IPS-15b (cell line): Measurements from ENCODE around the gene ALG9.
A peak's percentile ranks its signal among the peaks of the same experiment; 100 is the strongest.
"Not testable (repeated sequence)": the region's sequence is repeated elsewhere in the genome, so short reads cannot be mapped to it uniquely, and the experiment has no call there.

Source experiments
- H3K27me3 ChIP-seq: one replicate; pipeline ENCODE4 v1.6.1; 2013; ENCODE audit warnings: low read length; ENCODE audit not compliant: control insufficient read depth, insufficient read depth
- H3K36me3 ChIP-seq: one replicate; pipeline ENCODE4 v1.6.1; 2013; ENCODE audit warnings: low read length; ENCODE audit not compliant: control insufficient read depth, insufficient read depth
- H3K4me1 ChIP-seq: one replicate; pipeline ENCODE4 v1.6.1; 2013; ENCODE audit warnings: mild to moderate bottlenecking, low read length; ENCODE audit not compliant: control insufficient read depth, insufficient read depth
- H3K4me3 ChIP-seq: one replicate; pipeline ENCODE4 v1.5.1; 2013; ENCODE audit warnings: low read depth, low read length
- H3K9ac ChIP-seq: one replicate; pipeline ENCODE4 v1.6.1; 2013; ENCODE audit warnings: low read depth, mild to moderate bottlenecking, low read length
- H3K9me3 ChIP-seq: one replicate; pipeline ENCODE4 v1.6.1; 2013; ENCODE audit warnings: mild to moderate bottlenecking, low read length; ENCODE audit not compliant: control insufficient read depth, insufficient read depth

The ALG9 gene

GRCh38 chr11:111771205-111771604, 100.2 kb downstream of the ALG9 start:
- H3K9me3 ChIP-seq, H3K36me3 ChIP-seq, H3K27me3 ChIP-seq, H3K4me3 ChIP-seq, H3K9ac ChIP-seq: not testable (repeated sequence)
- peaks cover 12% of the 10 kb centered on the region for H3K4me1 ChIP-seq

GRCh38 chr11:111770581-111771134, 100.7 kb downstream of the ALG9 start:
- Histone ChIP-seq H3K4me3 (no peak overlapping the region), H3K9ac (no peak overlapping the region), H3K36me3 (no peaks in the 10 kb centered on the region), H3K27me3 (no peaks in the 10 kb centered on the region), H3K4me1 (peaks cover 12% of the 10 kb centered on the region), H3K9me3 (no peaks in the 10 kb centered on the region)

- Histone ChIP-seq H3K4me3 (peak overlapping the region; percentile 91), H3K27me3 (no peaks in the 10 kb centered on the region), H3K9me3 (no peaks in the 10 kb centered on the region), H3K36me3 (peaks cover 2% of the 10 kb centered on the region), H3K4me1 (peaks cover 11% of the 10 kb centered on the region), H3K9ac (peak overlapping the region; percentile 67)
These were observed 104.6 kb downstream of the ALG9 start for GRCh38 chr11:111766834-111767142.

- Histone ChIP-seq H3K4me3 (peak within 1 kb of the TSS; percentile 91), H3K9me3 (no peaks in the 10 kb centered on the region), H3K27me3 (no peaks in the 10 kb centered on the region)
These were observed 105.2 kb downstream of the ALG9 start, which contains the start of gene PPP2R1B for GRCh38 chr11:111765984-111766833. Gene PPP2R1B (minus strand): TSS chr11:111766389. CDS start chr11:111766361, 28 bp downstream.

GRCh38 chr11:111765320-111765983, 105.9 kb downstream of the ALG9 start:
- H3K9ac ChIP-seq: peak overlapping the region; percentile 75
- peaks cover 4% of the 10 kb centered on the region for H3K4me1 ChIP-seq
- H3K27me3 ChIP-seq: no peaks in the 10 kb centered on the region
- H3K4me3 ChIP-seq: peak overlapping the region; percentile 91
- H3K36me3 ChIP-seq: peaks cover 7% of the 10 kb centered on the region
- no peaks in the 10 kb centered on the region for H3K9me3 ChIP-seq

More at GRCh38 chr11:111765984-111766833, 105.2 kb downstream of the ALG9 start, which contains the start of gene PPP2R1B:
- peak within 1 kb of the TSS; percentile 75 for H3K9ac ChIP-seq
- peaks cover 2% of the 10 kb centered on the region for H3K36me3 ChIP-seq
- peaks cover 7% of the 10 kb centered on the region for H3K4me1 ChIP-seq

- Histone ChIP-seq H3K9ac (no peak overlapping the region), H3K9me3 (no peaks in the 10 kb centered on the region), H3K4me3 (no peak overlapping the region), H3K4me1 (peaks cover 4% of the 10 kb centered on the region), H3K36me3 (peaks cover 12% of the 10 kb centered on the region), H3K27me3 (no peaks in the 10 kb centered on the region)
These were observed 106.8 kb downstream of the ALG9 start for GRCh38 chr11:111764621-111765020.

GRCh38 chr11:111762981-111763643, 108.3 kb downstream of the ALG9 start:
- H3K4me3 ChIP-seq: no peak overlapping the region
- no peaks in the 10 kb centered on the region for H3K27me3 ChIP-seq
- peaks cover 18% of the 10 kb centered on the region for H3K36me3 ChIP-seq
- H3K9me3 ChIP-seq: no peaks in the 10 kb centered on the region
- no peak overlapping the region for H3K9ac ChIP-seq
- H3K4me1 ChIP-seq: peaks cover 4% of the 10 kb centered on the region

GRCh38 chr11:111762526-111762925, 108.9 kb downstream of the ALG9 start:
- H3K27me3 ChIP-seq: no peaks in the 10 kb centered on the region
- no peaks in the 10 kb centered on the region for H3K9me3 ChIP-seq
- no peak overlapping the region for H3K4me3 ChIP-seq
- peaks cover 18% of the 10 kb centered on the region for H3K36me3 ChIP-seq
- H3K9ac ChIP-seq: no peak overlapping the region
- H3K4me1 ChIP-seq: peaks cover 4% of the 10 kb centered on the region

GRCh38 chr11:111761036-111761435, 110.3 kb downstream of the ALG9 start:
- no peaks in the 10 kb centered on the region for H3K9me3 ChIP-seq
- peaks cover 18% of the 10 kb centered on the region for H3K36me3 ChIP-seq
- H3K9ac ChIP-seq: no peak overlapping the region
- no peak overlapping the region for H3K4me3 ChIP-seq
- no peaks in the 10 kb centered on the region for H3K27me3 ChIP-seq
- H3K4me1 ChIP-seq: no peaks in the 10 kb centered on the region

GRCh38 chr11:111759778-111760407, 111.5 kb downstream of the ALG9 start:
- Histone ChIP-seq H3K9me3 (no peaks in the 10 kb centered on the region), H3K36me3 (peaks cover 21% of the 10 kb centered on the region), H3K9ac (no peak overlapping the region), H3K4me1 (no peaks in the 10 kb centered on the region), H3K27me3 (no peaks in the 10 kb centered on the region), H3K4me3 (no peak overlapping the region)

- H3K36me3 ChIP-seq: peaks cover 21% of the 10 kb centered on the region
- H3K4me3 ChIP-seq: no peak overlapping the region
- H3K9ac ChIP-seq: no peak overlapping the region
- H3K27me3 ChIP-seq: no peaks in the 10 kb centered on the region
- no peaks in the 10 kb centered on the region for H3K9me3 ChIP-seq
- no peaks in the 10 kb centered on the region for H3K4me1 ChIP-seq
These were observed 112.0 kb downstream of the ALG9 start for GRCh38 chr11:111759376-111759775.
